ENCODE data around the gene IGBP1.

- no peak for TF ChIP-seq CTCF (IDR thresholded peaks at IDR 0.05; ENCODE audit: insufficient read depth, low read length, poor library complexity, severe bottlenecking)
- TF ChIP-seq EZH2phosphoT487 (conservative IDR thresholded peaks at IDR 0.05; ENCODE audit: low read length), result no peak
Measured at GRCh38 chrX:70183091-70183490, 49.8 kb downstream of the IGBP1 start.
